ENCODE data around the gene OXCT2. TPM values are rescaled to one million over a fixed set of nuclear protein-coding genes. Genes with fewer than 3 reads are reported as not detected.

Gene OXCT2
- total and polyA plus RNA-seq, 2 donors (not counting 1 experiment from before 2014, with no cell fraction given), result 1.0 to 1.9 TPM

GRCh38 chr1:39758556-39759435 is 12.4 kb downstream of the OXCT2 start:
- Histone ChIP-seq H3K4me2 (replicated peaks; ENCODE audit: low read depth, low read length, poor library complexity, severe bottlenecking) (no peak overlapping the region), H3K27ac (ENCODE audit: low read length in 2 of 2) (no peak overlapping the region), H3K9ac (ENCODE audit: low read length) (no peak overlapping the region), H3K9me3 (ENCODE audit: control extremely low read depth in 1 of 3, control insufficient read depth in 2 of 3, insufficient read depth in 1 of 3, low read length in 2 of 3) (no peaks in the 10 kb centered on the region), H3K79me2 (ENCODE audit: control insufficient read depth, insufficient read depth, low read length) (no peaks in the 10 kb centered on the region), H3K36me3 (replicated peaks in 1 of 2; ENCODE audit: control extremely low read depth in 1 of 2, control insufficient read depth in 1 of 2, extremely low read depth in 1 of 2, insufficient read depth in 2 of 2, low read length in 1 of 2) (peaks cover 3 to 45% of the 10 kb centered on the region in 2 experiments), H4K20me1 (ENCODE audit: control insufficient read depth, insufficient read depth, low read length, poor library complexity, severe bottlenecking) (no peaks in the 10 kb centered on the region), H3K27me3 (replicated peaks in 1 of 4; ENCODE audit: control extremely low read depth in 1 of 4, control insufficient read depth in 3 of 4, insufficient read depth in 4 of 4, low read length in 3 of 4) (no peaks in the 10 kb centered on the region), H3K4me1 (ENCODE audit: control insufficient read depth in 2 of 2, insufficient read depth in 2 of 2, low read length in 2 of 2) (no peaks in the 10 kb centered on the region), H2AFZ (ENCODE audit: insufficient read depth, low read depth, low read length, poor library complexity, severe bottlenecking) (no peak overlapping the region), H3K4me3 (ENCODE audit: control extremely low read depth in 1 of 5, extremely low read depth in 1 of 5, insufficient read depth in 1 of 5, low read depth in 2 of 5, low read length in 4 of 5) (no peak overlapping the region)
- no peaks in the 10 kb centered on the region for H3K4me1 Mint-ChIP-seq
- ATAC-seq (ENCODE audit: low read depth) (no peak), DNase-seq (no peak)
- no peak overlapping the region for H3K4me3 Mint-ChIP-seq
- H3K27me3 Mint-ChIP-seq, result no peaks in the 10 kb centered on the region
- ChIA-PET POLR2A (no interaction called here), CTCF (no interaction called here)
- intact Hi-C loops (cut with micrococcal nuclease), result no loop called here
- no peaks in the 10 kb centered on the region for H3K9me3 Mint-ChIP-seq (ENCODE audit: insufficient read depth)
- H3K27ac Mint-ChIP-seq, result no peak overlapping the region
- TF ChIP-seq CTCF (IDR thresholded peaks at IDR 0.05), result no peak
- TF ChIP-seq EZH2 (IDR thresholded peaks at IDR 0.05; ENCODE audit: borderline replicate concordance, insufficient read depth, low read depth, low read length, poor library complexity, severe bottlenecking), result no peak
- WGBS (ENCODE audit: insufficient coverage), result 97% methylated on average over 14 of the region's 16 CpGs

DNA sequence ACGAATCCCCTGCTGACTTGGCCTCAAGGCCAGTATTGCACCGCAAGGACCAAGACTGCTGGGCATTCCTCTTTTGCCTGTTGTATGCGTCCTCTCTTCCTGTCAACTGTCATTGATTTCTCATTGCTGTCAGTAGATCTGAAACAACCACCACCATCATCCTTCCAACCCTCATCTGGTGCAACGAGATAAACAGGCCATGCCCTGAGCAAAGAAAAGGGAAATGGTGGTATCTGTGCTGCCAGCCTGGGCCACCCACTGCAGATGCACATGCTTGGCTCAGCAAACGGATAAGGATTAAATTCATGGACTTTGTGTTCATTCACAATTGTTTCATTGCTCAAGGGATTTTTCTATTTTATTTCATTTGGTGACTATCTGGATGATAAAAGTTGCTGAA is 13.6 kb downstream of the OXCT2 start:
- Histone ChIP-seq H2AFZ (ENCODE audit: insufficient read depth, low read depth, low read length, poor library complexity, severe bottlenecking) (no peak overlapping the region), H3K4me3 (ENCODE audit: control extremely low read depth in 1 of 5, extremely low read depth in 1 of 5, insufficient read depth in 1 of 5, low read depth in 2 of 5, low read length in 4 of 5) (no peak overlapping the region), H3K9ac (ENCODE audit: low read length) (no peak overlapping the region), H3K4me2 (replicated peaks; ENCODE audit: low read depth, low read length, poor library complexity, severe bottlenecking) (no peak overlapping the region), H3K27ac (ENCODE audit: low read length in 2 of 2) (no peak overlapping the region), H3K9me3 (ENCODE audit: control extremely low read depth in 1 of 3, control insufficient read depth in 2 of 3, insufficient read depth in 1 of 3, low read length in 2 of 3) (no peaks in the 10 kb centered on the region), H3K36me3 (replicated peaks in 1 of 2; ENCODE audit: control extremely low read depth in 1 of 2, control insufficient read depth in 1 of 2, extremely low read depth in 1 of 2, insufficient read depth in 2 of 2, low read length in 1 of 2) (peaks cover 3 to 58% of the 10 kb centered on the region in 2 experiments), H3K79me2 (ENCODE audit: control insufficient read depth, insufficient read depth, low read length) (no peaks in the 10 kb centered on the region), H3K27me3 (replicated peaks in 1 of 4; ENCODE audit: control extremely low read depth in 1 of 4, control insufficient read depth in 3 of 4, insufficient read depth in 4 of 4, low read length in 3 of 4) (no peaks in the 10 kb centered on the region), H4K20me1 (ENCODE audit: control insufficient read depth, insufficient read depth, low read length, poor library complexity, severe bottlenecking) (no peaks in the 10 kb centered on the region), H3K4me1 (ENCODE audit: control insufficient read depth in 2 of 2, insufficient read depth in 2 of 2, low read length in 2 of 2) (no peaks in the 10 kb centered on the region)
- H3K27ac Mint-ChIP-seq, result no peak overlapping the region
- no peaks in the 10 kb centered on the region for H3K9me3 Mint-ChIP-seq (ENCODE audit: insufficient read depth)
- ChIA-PET CTCF (no interaction called here), POLR2A (no interaction called here)
- no peak for DNase-seq
- intact Hi-C loops (cut with micrococcal nuclease), result no loop called here
- no peaks in the 10 kb centered on the region for H3K27me3 Mint-ChIP-seq
- no peaks in the 10 kb centered on the region for H3K4me1 Mint-ChIP-seq
- TF ChIP-seq CTCF (IDR thresholded peaks at IDR 0.05) (no peak), EZH2 (IDR thresholded peaks at IDR 0.05; ENCODE audit: borderline replicate concordance, insufficient read depth, low read depth, low read length, poor library complexity, severe bottlenecking) (no peak)
- no peak overlapping the region for H3K4me3 Mint-ChIP-seq
- WGBS (ENCODE audit: insufficient coverage), result 59% methylated on average over 4 of the region's 5 CpGs
- ATAC-seq (ENCODE audit: low read depth), result no peak
